Loucy (cell line): ENCODE measurements around the gene SPACA9.

ENCODE experiments used
- H2AFZ ChIP-seq: fragments of 200-600 bp; sonication (generic); 2 replicates; pipeline ENCODE4 v1.6.0; 2016; ENCODE audit warnings: antibody characterized with exemption, mild to moderate bottlenecking, low read length, moderate library complexity
- H3F3A ChIP-seq: fragments of 200-600 bp; 2 replicates; pipeline ENCODE4 v1.6.0; 2016; ENCODE audit warnings: antibody characterized with exemption, low read depth, mild to moderate bottlenecking
- H3K27me3 ChIP-seq: fragments of 200-600 bp; sonication (generic); 2 replicates; pipeline ENCODE4 v1.6.1; 2014; ENCODE audit warnings: low read length, mild to moderate bottlenecking; ENCODE audit not compliant: insufficient read depth, poor library complexity, severe bottlenecking
- H3K36me3 ChIP-seq: fragments of 200-600 bp; sonication (generic); 2 replicates; pipeline ENCODE4 v1.6.1; 2016; ENCODE audit warnings: low read length; ENCODE audit not compliant: insufficient read depth
- H3K4me1 ChIP-seq: fragments of 200-600 bp; sonication (generic); 2 replicates; pipeline ENCODE4 v1.5.1; 2014; ENCODE audit warnings: low read length, mild to moderate bottlenecking; ENCODE audit not compliant: insufficient read depth, poor library complexity, severe bottlenecking
- H3K4me2 ChIP-seq: fragments of 200-600 bp; sonication (generic); 2 replicates; pipeline ENCODE4 v1.6.0; 2014; ENCODE audit warnings: antibody characterized with exemption, low read length, low read depth, mild to moderate bottlenecking; ENCODE audit not compliant: poor library complexity, severe bottlenecking
- H3K4me3 ChIP-seq: fragments of 200-600 bp; sonication (generic); 2 replicates; pipeline ENCODE4 v1.5.1; 2014; ENCODE audit warnings: low read length, mild to moderate bottlenecking, mixed read lengths; ENCODE audit not compliant: poor library complexity, severe bottlenecking
- H3K79me2 ChIP-seq: fragments of 200-600 bp; sonication (generic); 2 replicates; pipeline ENCODE4 v1.6.1; 2014; ENCODE audit warnings: low read length; ENCODE audit not compliant: insufficient read depth
- H3K9ac ChIP-seq: fragments of 200-600 bp; sonication (generic); 2 replicates; pipeline ENCODE4 v1.6.0; 2014; ENCODE audit warnings: mild to moderate bottlenecking, low read depth, low read length, moderate library complexity; ENCODE audit not compliant: poor library complexity, severe bottlenecking
- H3K9me2 ChIP-seq: fragments of 200-600 bp; sonication (generic); replicated peaks from 2 replicates; pipeline ENCODE4 v1.6.1; 2016; ENCODE audit warnings: low read depth, low read length, mixed read lengths
- H3K9me3 ChIP-seq: fragments of 200-600 bp; sonication (generic); 2 replicates; pipeline ENCODE4 v1.6.1; 2014; ENCODE audit warnings: mild to moderate bottlenecking, antibody characterized with exemption, low read length, low read depth; ENCODE audit not compliant: insufficient read depth
- H4K20me1 ChIP-seq: fragments of 200-600 bp; sonication (generic); 2 replicates; pipeline ENCODE4 v1.6.0; 2014; ENCODE audit warnings: antibody characterized with exemption, low read length, mild to moderate bottlenecking; ENCODE audit not compliant: insufficient read depth, poor library complexity, severe bottlenecking
- EZH2phosphoT487 ChIP-seq: fragments of 200-600 bp; IDR thresholded peaks from 2 replicates; pipeline ENCODE4 v1.6.1; 2018; ENCODE audit warnings: antibody characterized with exemption, mild to moderate bottlenecking, moderate library complexity, borderline replicate concordance
- TF ChIP-seq, protein P1 (sequence below): fragments of 200-600 bp; sonication (generic); conservative IDR thresholded peaks from 2 replicates; pipeline ENCODE4 v1.5.1; 2014; ENCODE audit warnings: mild to moderate bottlenecking, antibody characterized with exemption, low read length

Gene SPACA9

DNA sequence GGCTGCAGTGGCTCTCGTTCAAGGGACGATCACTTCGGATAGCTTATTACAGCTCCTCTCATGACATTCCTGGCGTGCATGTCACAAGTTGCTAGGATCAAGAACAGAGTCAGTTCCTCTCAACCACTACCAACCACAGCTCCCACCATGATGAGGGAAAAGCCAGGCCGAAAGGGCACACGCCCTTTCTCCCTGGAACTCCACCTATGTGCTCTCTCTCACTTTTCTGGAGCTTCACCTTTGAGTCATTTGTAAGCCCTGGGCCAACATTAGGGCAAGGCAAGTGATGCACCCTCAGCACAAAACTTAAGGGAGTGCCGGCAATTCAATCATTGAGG, 1.6 kb downstream of the SPACA9 start:
- Histone ChIP-seq H2AFZ (no peak overlapping the region), H3K4me1 (peaks cover 66% of the 10 kb centered on the region), H3K79me2 (peaks cover 12% of the 10 kb centered on the region), H3K36me3 (no peaks in the 10 kb centered on the region), H3K9me2 (no peaks in the 10 kb centered on the region), H4K20me1 (no peaks in the 10 kb centered on the region), H3K27me3 (no peaks in the 10 kb centered on the region), H3K4me3 (peak overlapping the region; percentile 94), H3K9ac (peak overlapping the region; percentile 97), H3K4me2 (peak overlapping the region; percentile 89), H3F3A (no peaks in the 10 kb centered on the region), H3K9me3 (no peaks in the 10 kb centered on the region)
- TF ChIP-seq, protein P1, sequence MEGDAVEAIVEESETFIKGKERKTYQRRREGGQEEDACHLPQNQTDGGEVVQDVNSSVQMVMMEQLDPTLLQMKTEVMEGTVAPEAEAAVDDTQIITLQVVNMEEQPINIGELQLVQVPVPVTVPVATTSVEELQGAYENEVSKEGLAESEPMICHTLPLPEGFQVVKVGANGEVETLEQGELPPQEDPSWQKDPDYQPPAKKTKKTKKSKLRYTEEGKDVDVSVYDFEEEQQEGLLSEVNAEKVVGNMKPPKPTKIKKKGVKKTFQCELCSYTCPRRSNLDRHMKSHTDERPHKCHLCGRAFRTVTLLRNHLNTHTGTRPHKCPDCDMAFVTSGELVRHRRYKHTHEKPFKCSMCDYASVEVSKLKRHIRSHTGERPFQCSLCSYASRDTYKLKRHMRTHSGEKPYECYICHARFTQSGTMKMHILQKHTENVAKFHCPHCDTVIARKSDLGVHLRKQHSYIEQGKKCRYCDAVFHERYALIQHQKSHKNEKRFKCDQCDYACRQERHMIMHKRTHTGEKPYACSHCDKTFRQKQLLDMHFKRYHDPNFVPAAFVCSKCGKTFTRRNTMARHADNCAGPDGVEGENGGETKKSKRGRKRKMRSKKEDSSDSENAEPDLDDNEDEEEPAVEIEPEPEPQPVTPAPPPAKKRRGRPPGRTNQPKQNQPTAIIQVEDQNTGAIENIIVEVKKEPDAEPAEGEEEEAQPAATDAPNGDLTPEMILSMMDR, result no peak
- TF ChIP-seq EZH2phosphoT487, result no peak

DNA sequence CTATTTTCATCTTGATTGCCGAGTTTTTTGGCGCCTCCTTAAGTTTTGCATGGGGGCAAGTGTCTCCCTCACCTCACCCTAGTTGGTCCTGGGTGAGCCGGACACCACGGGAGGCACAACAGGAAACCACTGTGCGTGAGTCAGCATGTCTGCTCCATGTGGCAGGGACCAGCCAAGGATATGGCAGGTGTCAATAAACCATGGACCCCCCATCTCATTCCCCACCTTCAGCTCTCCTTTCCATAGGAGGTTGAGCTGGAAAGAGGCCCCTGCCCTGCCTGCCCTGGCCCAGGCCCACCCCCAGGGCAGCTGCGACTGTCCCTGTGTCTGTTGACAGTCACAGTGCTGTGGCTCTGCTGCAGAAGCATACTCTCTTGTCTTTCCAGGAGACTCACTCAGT, 3.1 kb downstream of the SPACA9 start:
- Histone ChIP-seq H2AFZ (no peak overlapping the region), H3F3A (no peaks in the 10 kb centered on the region), H3K9me2 (no peaks in the 10 kb centered on the region), H3K4me2 (peak overlapping the region; percentile 55), H3K36me3 (no peaks in the 10 kb centered on the region), H3K27me3 (no peaks in the 10 kb centered on the region), H4K20me1 (no peaks in the 10 kb centered on the region), H3K79me2 (peaks cover 12% of the 10 kb centered on the region), H3K9ac (peak overlapping the region; percentile 66), H3K4me3 (no peak overlapping the region), H3K4me1 (peaks cover 81% of the 10 kb centered on the region), H3K9me3 (no peaks in the 10 kb centered on the region)
- no peak for TF ChIP-seq EZH2phosphoT487

DNA sequence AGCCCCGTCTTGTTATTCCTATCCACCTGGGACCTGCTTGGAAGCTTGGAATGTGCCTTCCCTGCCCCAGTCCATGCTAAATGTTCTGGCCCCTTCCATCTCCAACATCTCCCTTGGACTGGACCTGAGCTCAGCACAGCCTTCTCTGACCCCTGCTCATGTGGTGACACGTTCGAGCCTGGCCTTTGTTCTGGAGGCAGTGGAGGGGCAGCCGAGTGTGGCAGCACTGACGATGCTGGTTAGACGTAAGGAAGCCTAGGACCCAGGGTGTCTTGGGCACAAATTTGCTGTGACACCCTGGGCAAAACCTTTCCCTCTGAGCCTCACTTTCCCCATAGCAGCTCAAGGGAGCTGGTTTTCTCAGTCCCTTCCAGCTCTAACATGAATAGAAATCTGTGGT, 3.9 kb downstream of the SPACA9 start:
- no peak for TF ChIP-seq EZH2phosphoT487
- TF ChIP-seq, protein P1, result no peak

More for the DNA sequence above, 3.9 kb downstream of the SPACA9 start:
- H3K4me3 ChIP-seq, result no peak overlapping the region
- no peaks in the 10 kb centered on the region for H3K9me2 ChIP-seq
- peaks cover 5% of the 10 kb centered on the region for H3F3A ChIP-seq
- peaks cover 86% of the 10 kb centered on the region for H3K4me1 ChIP-seq
- H3K27me3 ChIP-seq, result no peaks in the 10 kb centered on the region
- no peaks in the 10 kb centered on the region for H4K20me1 ChIP-seq
- H3K9ac ChIP-seq, result peak overlapping the region; percentile 66
- H3K79me2 ChIP-seq, result peaks cover 12% of the 10 kb centered on the region
- H3K9me3 ChIP-seq, result no peaks in the 10 kb centered on the region
- H2AFZ ChIP-seq, result no peak overlapping the region
- no peaks in the 10 kb centered on the region for H3K36me3 ChIP-seq
- H3K4me2 ChIP-seq, result peak overlapping the region; percentile 55
